Measurements from ENCODE around the gene NSFL1C.

NSFL1C gene

DNA sequence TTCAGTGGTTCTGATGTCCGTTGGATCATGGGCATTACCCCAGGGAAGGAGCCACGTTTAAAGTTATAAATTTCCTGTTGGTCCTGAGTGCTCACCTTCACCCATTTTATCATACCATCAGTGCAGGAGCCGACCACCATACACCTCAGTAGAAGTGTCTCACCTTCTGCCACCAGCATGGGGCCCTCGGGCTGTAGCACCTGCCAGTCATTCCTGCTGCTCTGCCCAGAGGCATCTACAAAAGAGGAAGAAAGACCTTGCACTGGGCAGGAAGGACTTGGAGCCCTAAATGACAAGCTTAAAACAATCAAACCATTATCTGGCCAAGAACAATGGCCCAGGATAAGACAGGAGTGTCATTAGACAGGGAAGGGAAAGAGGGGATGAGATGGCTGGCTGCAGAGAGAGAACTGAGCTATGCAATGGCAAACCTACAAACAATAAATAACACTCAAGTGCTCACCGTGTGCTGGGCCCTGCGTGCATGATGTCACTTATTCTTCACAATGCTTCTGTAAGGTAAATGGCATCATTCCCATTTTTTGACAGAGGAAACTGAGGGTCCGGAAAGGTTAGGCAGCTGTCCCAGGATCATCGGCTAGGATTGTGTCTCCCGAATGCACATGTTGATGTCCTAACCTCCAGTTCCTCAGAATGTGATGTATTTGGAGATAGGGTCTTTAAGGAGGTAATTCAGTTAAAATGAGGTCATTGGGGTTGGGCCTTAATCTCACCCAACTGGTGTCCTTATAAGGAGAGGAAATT lies 13.4 kb upstream of the NSFL1C start:
- no peak for DNase-seq

DNA sequence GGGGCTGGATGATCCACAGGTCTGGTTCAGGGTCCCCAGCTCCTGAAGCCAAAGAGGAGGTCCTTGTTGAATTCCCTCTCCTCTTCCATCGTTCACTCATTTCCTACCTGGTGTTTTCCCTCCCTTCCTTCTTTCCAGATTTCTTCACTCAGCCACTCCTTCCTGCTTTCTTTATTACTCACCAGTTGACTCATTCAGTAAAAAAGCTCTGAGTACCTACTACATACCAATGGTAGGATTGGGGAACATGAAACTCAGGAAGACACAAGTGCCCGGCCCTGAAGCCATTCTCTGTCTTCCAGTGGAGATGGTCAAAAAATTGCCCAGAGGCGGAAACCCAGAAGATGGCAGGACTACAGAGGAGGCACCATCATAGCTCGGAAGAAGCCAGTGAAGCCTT lies 11.9 kb upstream of the NSFL1C start:
- no peak for DNase-seq

DNA sequence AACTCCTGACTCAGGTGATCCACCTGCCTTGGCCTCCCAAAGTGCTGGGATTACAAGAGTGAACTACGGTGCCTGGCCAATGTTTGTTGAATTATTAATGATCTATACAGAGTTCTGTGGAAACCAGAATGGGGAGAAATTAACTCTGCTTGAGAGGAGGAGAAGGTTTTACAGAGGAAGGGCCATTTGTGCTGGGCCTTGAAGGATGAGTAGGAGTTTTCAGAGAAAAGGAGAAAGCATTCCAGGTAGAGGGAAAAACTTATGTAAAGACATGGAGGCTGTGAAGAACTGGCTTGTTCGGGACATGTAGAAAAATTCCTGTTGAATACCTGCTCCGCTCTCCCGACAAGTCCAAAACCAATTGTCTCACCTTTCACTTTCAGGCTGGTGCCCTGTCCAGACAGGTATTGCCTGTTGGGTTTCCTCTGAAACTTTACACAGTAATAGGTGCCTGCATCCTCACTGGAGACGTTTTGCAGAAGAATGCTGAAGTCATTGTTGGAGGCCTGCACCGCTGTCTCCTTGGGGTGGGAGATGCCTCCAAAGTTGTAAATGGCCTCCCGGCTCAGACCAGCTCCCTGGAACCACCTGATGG lies 11.3 kb upstream of the NSFL1C start:
- no peak for DNase-seq

DNA sequence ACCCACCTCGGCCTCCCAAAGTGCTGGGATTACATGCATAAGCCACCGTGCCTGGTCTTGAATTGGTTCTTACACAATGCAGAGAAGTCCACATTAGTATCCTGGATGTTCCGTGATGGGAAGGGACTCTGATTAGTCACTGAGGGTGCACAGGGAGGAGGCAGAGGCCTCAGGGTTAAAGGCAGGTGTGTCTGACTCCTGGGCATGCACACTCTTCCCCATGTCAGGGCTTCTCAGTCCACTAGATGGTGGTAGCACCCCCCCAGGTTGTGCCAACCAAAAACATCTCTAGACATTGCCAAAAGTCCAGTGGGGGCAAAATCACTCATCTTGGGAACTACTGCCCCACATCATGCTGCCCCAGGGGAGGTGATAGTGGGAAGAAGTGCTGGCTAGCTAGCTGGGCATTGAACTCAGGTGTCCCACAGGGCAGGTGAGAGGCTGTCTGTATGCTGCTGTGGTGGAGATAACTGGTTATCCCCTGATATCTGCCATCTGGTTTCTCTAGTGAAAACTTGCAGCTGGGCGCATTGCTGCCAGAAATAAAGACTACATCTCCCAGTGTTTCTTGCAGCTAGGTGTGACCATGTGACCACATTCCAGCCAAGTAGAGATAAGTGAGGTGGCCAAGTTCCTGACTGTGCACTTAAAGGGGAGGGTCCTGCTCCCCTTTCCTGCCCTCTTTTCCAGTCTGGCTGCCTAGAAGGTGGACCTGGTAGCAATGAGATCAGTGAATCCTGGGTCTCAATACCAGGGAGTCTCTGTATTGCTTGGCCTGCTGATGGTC lies 8.4 kb upstream of the NSFL1C start:
- DNase-seq: no peak

DNA sequence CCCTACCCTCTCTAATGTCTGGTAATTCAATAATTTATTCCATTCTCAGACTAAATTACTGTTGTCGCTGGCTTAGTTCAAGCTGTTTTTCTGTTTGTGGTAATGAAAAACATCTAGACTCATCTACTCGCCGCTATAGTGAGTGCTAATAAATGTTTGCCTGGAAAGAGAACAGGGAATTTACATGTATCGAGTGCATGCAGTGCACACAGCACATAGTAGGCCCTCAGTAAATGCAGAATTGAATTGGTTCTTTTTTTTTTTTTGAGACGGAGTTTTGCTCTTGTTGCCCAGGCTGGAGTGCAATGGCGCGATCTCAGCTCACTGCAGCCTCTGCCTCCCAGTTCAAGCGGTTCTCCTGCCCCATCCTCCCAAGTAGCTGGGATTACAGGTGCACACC lies 7.7 kb upstream of the NSFL1C start:
- DNase-seq: no peak

DNA sequence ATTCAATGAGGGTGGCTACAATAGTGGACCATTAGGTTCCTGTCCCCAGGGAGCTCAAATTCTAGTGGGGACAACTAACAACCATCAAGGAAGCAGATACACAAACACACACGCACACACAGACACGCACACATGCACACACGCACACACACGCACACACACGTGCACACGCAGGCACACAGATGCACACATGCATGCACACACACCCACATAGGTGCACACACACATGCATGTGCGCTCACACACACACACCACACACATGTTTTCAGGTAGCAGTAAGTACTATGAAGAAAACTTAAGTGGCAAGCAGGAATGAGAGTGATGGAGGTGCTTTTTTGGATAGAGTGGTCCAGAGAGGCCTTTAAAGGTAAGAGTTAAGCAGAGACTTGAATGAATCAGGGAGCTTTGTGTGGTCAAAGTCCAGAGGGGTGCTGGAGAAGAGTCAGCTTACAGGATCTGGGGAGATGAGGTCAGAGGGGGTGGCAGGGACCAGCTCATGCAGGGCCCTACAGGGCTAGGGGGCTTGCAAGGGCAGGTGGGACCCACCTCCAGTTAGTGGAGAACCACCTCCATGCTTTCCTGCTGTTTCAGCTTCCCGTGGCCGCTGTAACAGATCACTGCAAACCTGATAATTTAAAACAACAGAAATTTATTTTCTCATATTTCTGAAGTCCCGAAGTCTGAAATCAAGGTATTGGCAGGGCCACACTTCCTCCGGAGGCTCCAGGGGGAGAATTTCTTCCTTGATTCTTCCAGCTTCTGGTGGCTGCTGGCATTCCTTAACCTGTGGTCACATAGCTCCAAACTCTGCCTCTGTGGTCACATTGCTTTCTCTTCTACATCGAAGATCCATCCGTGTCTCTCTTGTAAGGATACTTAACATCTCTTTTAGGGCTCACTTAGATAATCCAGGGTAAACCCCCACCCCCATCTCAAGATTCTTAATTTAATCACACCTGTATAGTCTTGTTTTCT lies 6.9 kb upstream of the NSFL1C start:
- DNase-seq: no peak

DNA sequence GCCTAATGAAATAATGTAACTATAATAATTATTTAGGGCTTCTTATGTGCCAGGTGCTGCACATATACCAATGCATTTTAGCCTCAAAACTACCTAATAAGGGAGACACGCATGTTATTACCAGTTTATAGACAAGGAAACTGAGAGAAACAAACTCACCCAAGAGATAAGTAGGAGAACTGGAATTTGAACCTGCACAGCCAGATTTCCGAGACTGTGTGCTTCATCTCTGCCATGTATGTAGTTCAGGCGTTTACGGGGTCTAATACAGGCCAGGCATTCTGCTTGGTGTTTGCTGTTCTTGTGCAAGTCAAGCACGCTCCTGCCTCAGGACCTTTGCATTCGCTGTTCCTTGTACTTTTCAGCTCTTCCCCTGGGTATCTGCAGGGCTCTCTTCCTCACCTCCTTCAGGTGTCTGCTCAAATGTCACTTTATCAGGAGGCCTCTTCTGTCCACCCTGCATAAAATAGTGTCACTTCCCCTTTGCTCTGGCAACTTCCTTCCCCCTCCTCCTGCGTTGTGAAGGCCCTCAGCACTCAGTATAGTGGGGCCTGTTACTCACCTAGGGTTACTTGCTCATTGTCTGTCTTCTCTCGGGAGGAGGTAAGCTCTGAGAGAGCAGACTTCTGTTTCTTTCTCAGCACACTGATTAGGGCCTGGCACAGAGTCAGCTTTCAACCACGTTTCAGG lies 6.1 kb upstream of the NSFL1C start:
- no peak for DNase-seq

DNA sequence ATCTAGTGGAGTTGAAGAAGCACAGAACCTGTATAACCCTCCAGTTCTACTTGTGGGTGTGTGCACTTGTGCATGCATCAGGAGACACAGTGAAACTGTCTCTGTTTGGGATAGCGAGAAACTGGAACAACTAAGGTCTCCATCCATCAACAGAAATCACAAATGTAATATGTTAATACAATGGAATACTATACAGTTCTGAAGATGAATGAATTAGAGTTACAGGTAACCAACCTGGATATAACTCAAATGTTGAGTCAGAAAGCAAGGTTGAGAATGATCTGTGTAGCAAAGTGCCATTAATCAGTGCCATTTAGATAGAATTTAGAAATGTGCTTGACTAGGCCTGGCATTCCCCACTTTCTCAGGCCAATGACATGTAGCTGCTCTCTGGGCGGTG lies 4.6 kb upstream of the NSFL1C start:
- DNase-seq: no peak

DNA sequence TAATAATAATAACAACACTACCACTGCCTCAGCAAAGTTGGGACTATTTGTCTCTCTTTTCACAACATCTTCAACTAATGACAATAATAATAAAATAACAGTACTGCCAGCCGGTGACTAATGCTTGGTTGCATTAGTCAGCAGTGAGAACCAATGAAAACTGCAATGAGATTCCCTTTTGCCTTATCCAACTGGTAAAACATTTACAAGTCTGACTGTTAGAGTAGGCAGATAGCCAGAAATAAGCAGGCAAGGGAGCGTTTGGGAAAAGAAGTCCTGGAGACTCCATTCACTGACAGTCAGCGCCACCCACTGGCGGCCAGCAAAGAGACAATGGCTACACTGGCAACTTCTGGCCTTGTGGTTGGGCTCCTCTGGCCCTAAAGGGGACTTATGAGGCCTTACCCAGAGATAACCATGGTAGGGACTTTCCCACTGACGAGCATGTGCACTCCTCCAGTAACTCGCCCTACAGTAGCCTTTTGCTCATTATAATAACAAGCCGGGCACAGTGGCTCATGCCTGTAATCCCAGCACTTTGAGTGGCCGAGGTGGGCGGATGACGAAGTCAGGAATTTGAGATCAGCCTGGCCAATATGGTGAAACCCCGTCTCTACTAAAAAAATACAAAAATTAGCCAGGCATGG lies 3.4 kb upstream of the NSFL1C start:
- DNase-seq: peak; percentile 73

DNA sequence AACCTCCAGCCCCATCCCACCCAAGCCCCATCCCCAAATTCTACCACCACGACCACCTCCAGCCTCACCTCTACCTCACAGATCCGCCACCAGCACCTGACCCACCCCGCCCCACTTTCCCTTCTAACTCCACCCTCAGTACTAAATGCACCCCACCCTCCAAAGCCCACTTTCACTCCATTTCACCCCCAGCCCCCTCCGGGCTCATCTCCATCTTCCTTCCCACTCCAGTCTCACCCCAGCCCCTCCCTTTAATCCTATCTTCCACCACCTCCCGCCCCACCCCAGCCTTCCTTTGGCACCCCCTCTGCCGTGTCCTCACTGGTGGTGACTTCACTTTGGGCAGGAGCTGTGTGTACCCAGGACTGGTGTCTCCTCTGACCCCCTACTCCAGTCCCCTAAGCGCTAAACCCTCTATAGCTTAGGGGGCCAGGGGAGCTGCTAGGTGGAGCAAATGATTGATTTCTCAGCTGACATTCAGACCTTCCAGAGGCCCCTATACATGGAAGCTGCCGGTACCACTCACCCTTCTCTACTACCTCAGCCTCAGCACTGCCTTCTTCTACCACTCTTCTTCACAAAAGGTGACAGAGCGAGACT lies 2.8 kb upstream of the NSFL1C start:
- no peak for DNase-seq

DNA sequence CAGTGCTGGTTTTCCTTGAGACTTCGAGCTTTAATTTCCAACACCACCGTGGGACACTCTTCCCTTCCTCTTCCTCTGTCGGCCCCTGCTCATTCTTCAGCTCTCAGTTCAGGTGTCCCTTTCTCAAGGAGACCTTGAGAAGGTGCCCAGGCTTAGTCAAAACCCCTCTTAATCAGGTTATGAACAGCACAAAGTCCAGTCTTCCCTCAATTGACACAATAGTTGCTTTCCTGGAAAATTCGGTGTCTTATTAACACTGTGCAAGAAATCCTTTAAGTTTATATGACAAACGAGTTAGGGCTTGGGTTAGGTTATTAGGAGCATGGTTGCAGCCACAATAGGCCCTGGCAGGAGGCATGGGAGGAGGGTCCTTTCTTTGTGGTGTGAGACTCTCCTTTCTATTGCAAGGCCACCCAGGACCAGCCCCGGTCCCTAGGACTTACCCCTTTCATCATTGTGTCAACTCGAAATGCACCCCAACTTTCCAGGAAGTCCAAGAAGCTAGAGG lies 1.5 kb upstream of the NSFL1C start:
- DNase-seq: no peak

DNA sequence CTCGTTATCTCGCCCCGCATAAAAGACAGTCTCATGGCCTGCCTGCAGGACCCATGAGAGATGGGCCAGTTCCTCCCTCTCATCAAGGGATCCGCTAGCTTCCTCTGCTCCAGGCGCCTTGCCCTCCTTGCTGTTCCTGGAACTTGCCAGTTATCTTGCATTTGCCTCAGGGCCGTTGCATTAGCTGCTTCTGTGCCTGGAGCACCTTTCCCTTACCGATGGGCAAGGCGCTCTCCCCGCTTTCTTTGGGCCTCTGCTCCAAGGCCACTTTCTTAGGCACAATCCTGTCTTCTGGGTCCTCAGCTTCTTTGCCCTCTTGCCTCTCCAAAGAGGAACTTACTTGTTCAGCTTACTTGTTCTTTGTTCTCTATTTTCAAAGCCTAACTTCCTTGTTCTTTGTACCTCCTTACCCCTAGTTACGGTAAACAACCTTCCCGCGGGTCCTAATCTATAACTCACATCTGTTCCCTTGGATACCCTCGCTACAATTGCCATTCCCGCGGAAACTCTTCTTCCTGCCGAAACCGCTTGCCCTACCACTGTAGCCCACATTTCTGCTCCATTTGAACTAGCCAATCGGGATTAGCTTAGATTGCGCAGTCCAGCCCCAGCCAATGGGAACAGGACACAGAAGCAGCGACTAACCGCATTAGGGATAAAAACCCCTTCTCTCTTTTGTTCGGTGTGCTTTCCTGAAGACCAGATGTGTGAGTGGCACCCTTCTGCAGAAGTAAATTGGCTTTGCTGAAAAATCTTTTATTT lies 887 bp upstream of the NSFL1C start:
- DNase-seq: peak; percentile 1

DNA sequence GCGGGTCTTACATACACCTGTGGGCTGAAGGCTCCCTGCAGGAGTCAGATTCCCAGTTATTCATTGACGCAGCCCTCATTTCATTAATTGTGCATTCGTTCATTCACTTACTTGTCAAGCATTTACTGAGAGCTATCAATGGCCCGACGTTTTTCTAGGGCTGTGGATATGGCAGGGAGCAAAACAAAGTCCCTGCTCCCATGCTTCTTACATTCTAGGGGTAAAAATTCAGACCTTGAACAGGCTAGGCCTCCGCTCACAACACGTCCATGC lies 369 bp upstream of the NSFL1C start:
- no peak for DNase-seq

DNA sequence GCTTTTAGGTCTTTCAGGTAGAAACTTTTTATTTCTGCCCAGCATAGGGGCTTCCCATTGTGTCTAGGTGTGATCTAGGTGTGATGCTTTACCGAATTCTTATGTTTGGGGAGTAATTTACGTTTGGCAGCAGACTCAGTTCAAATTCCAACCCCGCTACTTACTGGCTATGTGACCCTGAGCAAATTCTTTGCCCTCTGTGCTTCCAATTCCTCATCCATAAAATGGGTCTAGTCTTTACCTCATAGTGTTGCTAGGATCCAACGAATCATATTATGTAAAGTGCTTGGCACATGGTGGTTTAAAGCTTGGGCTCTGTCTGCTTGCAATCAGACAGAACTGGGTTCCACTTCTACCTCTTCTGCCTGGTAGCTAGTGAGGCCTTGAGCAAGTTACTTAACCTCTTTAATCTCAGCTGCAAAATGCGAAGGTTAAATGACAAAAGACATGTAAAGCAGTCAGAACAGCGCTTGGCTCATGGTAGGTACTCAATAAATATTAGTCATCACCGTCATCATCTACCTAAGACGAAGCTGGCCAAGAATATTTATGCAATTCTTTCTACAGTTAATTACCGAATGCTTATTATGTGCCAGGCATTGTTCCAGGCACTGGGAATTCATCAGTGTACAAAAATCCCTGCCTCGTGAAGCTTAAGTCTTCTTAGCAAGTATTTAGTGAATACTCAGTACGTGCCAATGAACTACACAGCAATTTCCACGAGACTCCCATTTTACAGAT lies 1.0 kb downstream of the NSFL1C start:
- no peak for DNase-seq

DNA sequence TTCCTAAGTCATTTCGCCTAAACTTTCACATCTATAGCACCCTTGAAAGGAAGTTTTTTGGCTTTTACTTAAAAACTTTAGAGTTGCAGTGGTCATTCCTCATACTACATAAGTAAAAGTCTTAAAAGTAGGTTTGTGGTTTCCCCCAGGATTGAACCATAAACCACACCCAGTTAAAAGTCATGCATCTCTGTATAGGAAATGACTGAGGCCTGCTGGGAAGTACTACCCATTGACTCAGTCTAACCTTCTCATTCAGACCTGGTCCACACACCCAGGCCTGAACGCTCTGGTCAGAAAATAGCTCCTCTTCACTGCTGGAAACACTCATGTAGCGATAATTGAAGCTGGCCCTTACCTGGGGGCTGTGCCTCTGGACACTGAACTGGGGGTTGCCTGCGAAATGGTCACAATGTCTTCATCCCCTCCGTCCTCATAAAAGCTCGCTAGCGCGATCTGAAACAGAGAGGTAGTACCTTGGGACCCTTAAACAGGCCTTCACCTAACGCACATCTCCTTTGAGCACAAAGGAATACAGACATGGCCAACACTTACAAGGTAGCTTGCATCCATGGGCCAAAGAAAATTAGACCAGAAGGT lies 2.6 kb downstream of the NSFL1C start:
- DNase-seq: no peak

DNA sequence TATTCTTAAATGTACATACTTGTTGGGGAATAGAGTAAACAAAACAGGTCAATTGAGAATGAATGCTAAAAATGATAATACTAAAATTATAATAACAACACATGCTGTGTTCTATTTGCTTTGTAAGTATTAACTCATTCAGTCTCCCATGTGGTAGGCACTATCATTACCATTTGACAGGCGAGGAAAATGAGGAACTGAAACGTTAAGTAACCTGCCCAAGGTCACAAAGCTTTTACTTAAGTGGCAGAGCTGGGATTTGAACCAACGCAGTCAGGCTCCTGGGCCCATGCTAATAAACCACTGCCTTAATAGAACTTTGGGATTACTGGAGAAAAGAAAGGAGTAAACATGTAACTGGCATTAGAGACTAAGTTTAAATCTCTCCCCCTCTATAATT lies 3.8 kb downstream of the NSFL1C start:
- no peak for DNase-seq

DNA sequence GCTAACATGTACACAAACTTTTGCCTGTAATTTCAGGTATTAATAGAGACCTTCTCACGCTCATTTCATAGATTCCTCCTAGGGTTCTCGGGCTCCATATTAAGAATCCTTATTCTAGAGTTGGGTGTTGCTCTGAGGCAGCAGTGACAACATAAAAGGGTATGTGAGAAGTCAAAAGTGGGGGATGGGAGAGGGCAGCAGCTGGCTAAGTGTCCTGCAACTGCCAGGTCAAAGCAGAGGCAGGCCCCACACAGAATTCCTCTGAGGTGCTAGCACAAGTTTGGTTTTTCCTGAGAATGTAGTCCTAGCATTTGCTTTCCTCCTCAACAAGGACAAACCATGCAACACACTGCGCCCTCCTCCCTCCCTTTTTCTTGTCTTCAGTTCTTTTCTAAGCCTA lies 4.6 kb downstream of the NSFL1C start:
- no peak for DNase-seq

DNA sequence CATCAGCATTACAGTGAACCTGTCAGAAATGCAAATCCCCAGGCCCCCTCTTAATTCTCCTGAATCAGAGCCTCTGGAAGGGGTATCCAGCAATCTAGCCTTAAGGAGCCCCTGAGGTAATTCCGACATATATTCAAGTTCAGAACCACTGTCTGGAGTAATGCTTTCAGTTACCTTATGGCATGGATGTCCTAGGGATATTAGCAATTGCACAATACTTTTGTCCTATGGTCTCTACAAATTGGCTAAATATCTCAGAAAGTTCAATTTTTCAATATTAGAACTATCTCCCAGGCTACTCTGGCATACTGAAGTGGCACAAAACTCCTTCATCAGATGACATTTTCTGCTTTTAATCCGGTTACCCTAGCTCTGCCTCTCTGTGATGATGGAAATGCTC lies 6.4 kb downstream of the NSFL1C start:
- DNase-seq: no peak

DNA sequence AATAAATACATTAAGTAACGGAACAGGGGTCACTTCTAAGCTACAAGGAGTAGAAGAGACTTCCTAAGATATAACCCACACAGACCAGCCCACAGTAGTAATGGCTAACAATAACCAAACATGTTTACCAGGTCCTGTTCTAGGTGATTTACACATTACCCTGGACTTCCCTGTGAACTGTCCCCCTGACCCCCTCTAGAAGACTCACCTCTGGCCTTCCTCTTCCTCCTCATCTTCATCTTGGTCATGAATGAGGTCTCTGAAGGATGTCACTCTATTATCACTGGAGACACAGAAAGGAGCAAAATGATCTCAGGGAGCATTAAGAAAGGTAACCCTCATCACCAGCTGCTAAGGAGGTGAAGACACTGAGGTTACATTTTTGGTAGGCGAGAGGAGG lies 8.7 kb downstream of the NSFL1C start:
- DNase-seq: no peak

All from NCI-H1694 treated with DMSO at 0.1 percent for 48 hours (cell line).